ENCODE measurements around the gene GLTPD2.

The GLTPD2 gene

GRCh38 chr17:4747847-4748246, 40.9 kb upstream of the GLTPD2 start:
- DNase-seq, result no peak
- Histone ChIP-seq H3K27ac (no peak overlapping the region), H3K36me3 (no peaks in the 10 kb centered on the region), H3K4me3 (ENCODE audit: low read depth, low read length) (no peak overlapping the region), H3K27me3 (ENCODE audit: insufficient read depth, low read depth, severe bottlenecking) (no peaks in the 10 kb centered on the region), H3K9me3 (ENCODE audit: severe bottlenecking) (no peaks in the 10 kb centered on the region)
- no peak for TF ChIP-seq CTCF (IDR thresholded peaks at IDR 0.05; ENCODE audit: low read depth, low read length)

GRCh38 chr17:4748686-4749085, 40.1 kb upstream of the GLTPD2 start:
- DNase-seq, result no peak
- Histone ChIP-seq H3K27ac (no peak overlapping the region), H3K4me3 (ENCODE audit: low read depth, low read length) (no peak overlapping the region), H3K36me3 (no peaks in the 10 kb centered on the region), H3K27me3 (ENCODE audit: insufficient read depth, low read depth, severe bottlenecking) (no peaks in the 10 kb centered on the region), H3K9me3 (ENCODE audit: severe bottlenecking) (no peaks in the 10 kb centered on the region)
- TF ChIP-seq CTCF (IDR thresholded peaks at IDR 0.05; ENCODE audit: low read depth, low read length), result no peak

- no peak for DNase-seq
- no peak for TF ChIP-seq CTCF (IDR thresholded peaks at IDR 0.05; ENCODE audit: low read depth, low read length)
- H3K27ac ChIP-seq, result no peak overlapping the region
- no peaks in the 10 kb centered on the region for H3K36me3 ChIP-seq
- H3K27me3 ChIP-seq (ENCODE audit: insufficient read depth, low read depth, severe bottlenecking), result no peaks in the 10 kb centered on the region
- no peak overlapping the region for H3K4me3 ChIP-seq (ENCODE audit: low read depth, low read length)
- H3K9me3 ChIP-seq (ENCODE audit: severe bottlenecking), result no peaks in the 10 kb centered on the region
These were observed 38.2 kb upstream of the GLTPD2 start for GRCh38 chr17:4750606-4751005.

GRCh38 chr17:4751932-4752331, 36.8 kb upstream of the GLTPD2 start:
- no peak for TF ChIP-seq CTCF (IDR thresholded peaks at IDR 0.05; ENCODE audit: low read depth, low read length)
- DNase-seq, result no peak
- Histone ChIP-seq H3K27ac (no peak overlapping the region), H3K36me3 (no peaks in the 10 kb centered on the region), H3K9me3 (ENCODE audit: severe bottlenecking) (no peaks in the 10 kb centered on the region), H3K27me3 (ENCODE audit: insufficient read depth, low read depth, severe bottlenecking) (no peaks in the 10 kb centered on the region), H3K4me3 (ENCODE audit: low read depth, low read length) (no peak overlapping the region)

GRCh38 chr17:4753392-4753791, 35.4 kb upstream of the GLTPD2 start:
- Histone ChIP-seq H3K36me3 (no peaks in the 10 kb centered on the region), H3K9me3 (ENCODE audit: severe bottlenecking) (no peaks in the 10 kb centered on the region), H3K27ac (no peak overlapping the region), H3K4me3 (ENCODE audit: low read depth, low read length) (no peak overlapping the region), H3K27me3 (ENCODE audit: insufficient read depth, low read depth, severe bottlenecking) (no peaks in the 10 kb centered on the region)
- no peak for DNase-seq
- TF ChIP-seq CTCF (IDR thresholded peaks at IDR 0.05; ENCODE audit: low read depth, low read length), result no peak

- Histone ChIP-seq H3K27ac (no peak overlapping the region), H3K36me3 (no peaks in the 10 kb centered on the region), H3K9me3 (ENCODE audit: severe bottlenecking) (no peaks in the 10 kb centered on the region), H3K27me3 (ENCODE audit: insufficient read depth, low read depth, severe bottlenecking) (no peaks in the 10 kb centered on the region), H3K4me3 (ENCODE audit: low read depth, low read length) (no peak overlapping the region)
- no peak for DNase-seq
- TF ChIP-seq CTCF (IDR thresholded peaks at IDR 0.05; ENCODE audit: low read depth, low read length), result no peak
These were observed 29.0 kb upstream of the GLTPD2 start for GRCh38 chr17:4759776-4760236.

All from WERI-Rb-1 (cell line).